GM21367 (cell line): ENCODE data around the gene FLVCR2.

Experiments used
- ATAC-seq: cut with Tn5 transposase; IDR thresholded peaks from one replicate; pipeline ENCODE4 v1.9.1; 2021; ENCODE audit not compliant: unreplicated experiment

FLVCR2 gene

DNA sequence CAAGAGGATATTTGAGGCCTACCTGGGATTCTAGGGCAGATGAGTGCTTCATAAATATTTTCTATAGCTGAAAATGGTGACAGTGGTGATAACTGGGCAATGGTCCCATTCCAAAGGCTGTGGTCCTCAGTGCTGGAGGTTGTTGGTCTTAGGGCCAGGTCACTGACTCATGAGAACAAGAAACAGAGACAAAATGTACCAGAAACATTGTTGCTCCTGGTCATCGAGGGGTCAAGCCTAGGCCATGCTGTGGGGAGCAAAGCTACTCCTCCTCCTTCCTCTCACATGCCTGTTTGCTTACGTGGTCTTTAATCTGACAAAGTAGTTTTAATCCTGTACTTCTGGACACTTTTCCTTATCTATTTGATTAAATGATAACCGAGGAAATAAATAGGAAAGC is 48.4 kb downstream of the FLVCR2 start:
- ATAC-seq = no peak

DNA sequence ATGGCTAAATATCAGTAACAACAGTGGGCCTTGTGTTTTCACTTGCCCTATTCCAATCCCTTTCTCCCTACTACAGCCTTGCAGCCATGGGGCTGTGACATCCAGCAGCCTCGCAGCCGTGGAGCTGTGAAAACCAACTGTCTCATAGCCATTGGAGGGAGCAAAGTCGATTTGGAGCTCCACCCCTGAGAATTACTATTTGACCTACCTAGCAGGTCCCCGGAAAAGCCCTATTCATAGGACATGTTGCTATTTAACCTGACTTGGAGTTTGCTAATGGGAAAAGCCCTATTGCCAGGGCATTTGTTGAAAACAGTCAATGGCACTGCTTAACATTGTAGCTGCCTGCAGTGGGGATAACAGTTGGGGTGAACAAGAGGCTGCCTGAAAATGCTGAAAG is 49.0 kb downstream of the FLVCR2 start:
- no peak for ATAC-seq

DNA sequence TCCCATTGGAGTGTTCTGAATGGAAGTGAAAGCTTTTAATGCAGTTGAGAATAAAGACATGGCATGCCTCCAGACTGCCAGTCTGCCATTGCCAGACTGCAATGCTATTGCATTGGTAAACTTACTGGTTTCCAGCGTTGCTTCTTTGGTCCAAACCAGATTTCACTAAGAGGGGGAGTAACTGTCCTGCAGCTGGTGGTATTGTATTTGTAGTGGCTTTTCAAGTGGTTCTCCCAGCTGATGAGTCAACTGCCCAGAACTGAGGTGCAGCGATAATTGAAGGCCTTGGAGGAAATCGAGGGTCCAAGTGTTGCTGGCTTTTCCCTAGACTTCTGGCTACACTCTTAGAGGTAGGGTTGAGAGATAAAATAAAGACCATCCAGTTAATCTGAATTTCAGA is 50.4 kb downstream of the FLVCR2 start:
- no peak for ATAC-seq

DNA sequence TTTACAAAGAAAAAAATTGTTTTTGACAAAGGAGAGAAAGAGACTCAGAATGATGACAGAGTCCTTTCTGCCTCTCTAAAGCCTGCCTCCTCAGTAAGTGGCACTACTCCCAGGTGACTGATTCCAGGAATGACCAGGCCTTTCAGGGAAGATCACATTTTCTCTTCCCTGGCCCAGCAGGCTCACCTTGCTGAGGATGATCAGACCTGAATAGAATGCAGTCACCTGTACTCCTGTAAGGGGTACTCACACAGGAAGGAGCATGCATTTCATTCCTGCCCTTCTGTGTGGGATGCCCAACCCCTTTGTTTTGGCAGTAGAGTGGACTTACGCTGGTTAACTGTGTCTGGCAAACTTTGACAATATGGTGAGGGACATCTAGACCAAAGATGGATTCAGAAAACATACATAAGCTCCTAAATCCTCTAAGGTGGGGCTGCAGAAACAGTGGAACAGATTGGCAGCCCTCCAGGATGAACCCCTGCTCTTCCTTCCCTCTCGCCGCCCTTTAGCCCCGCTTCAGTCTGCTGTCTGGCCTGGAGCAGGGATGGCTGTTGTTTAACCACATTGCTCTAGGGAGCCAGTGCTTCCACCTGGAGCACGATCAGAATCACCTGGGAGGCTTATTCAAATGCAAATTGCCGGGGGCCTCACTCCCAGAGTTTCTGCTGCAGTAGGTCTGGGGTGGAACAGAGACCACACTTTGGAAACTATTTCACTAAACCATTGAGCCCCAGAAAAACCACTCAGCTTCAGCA is 52.5 kb downstream of the FLVCR2 start:
- no peak for ATAC-seq

- ATAC-seq = no peak
Measured at GRCh38 chr14:75631453-75631831, 53.0 kb downstream of the FLVCR2 start.

DNA sequence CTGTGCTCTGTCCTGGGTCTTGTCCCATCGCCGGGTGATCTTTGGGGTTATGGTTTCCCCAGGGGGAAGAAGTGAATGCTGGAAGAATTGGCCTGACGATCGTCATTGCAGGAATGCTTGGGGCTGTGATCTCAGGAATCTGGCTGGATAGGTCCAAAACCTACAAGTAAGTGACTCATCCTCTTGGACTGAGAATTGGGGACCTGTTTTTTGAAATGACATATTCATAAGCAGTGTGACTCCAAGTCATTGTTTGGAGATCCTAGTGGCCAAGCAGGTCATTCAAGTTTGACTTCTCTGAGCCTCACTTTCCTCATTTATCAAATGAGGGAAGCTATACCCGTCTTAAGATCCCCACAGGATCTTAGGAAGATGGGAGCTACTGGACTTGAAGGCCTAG is 56.4 kb downstream of the FLVCR2 start:
- no peak for ATAC-seq

DNA sequence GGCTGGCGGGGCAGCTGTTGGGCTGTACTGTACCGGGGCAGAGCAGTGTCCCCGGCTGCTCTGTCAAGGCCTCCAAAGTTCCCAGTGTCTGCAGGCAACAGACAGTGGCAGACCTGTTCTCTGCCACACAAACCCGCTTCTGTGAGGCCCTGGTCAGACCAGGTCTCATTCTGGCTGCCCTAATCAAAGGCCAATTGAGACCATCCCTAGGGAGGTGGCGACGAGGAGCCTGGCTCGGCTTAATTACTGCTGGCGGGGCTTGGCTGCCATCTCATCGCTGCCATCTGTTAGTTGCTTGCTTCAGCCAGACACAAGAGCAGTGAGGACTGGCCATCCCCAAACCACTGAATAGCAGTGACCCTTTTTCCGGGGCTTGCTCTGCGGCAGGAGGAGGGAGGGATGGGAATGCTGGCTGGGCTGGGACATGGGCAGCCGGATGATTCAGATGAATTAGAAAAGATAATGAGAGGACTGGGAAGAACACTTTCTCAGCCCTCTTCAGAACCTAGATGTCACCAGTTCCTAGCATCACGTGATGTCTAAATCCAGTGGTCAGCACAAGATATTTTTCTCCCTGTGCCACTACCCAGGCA is 57.8 kb downstream of the FLVCR2 start:
- ATAC-seq = no peak

DNA sequence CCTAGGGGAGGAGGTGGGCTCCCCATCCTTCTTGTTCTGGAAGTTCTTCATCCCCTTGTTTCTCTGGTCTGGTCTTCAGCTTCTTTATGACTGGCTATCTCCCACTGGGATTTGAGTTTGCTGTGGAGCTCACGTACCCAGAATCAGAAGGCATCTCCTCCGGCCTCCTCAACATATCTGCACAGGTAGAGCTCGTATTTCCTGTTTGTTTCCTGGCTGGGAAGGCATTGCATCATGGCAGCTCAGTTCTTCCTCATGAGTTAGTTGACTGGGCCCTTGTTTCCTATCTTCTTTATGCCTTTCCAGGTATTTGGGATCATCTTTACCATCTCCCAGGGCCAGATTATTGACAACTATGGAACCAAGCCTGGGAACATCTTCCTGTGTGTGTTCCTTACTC is 62.5 kb downstream of the FLVCR2 start:
- no peak for ATAC-seq

DNA sequence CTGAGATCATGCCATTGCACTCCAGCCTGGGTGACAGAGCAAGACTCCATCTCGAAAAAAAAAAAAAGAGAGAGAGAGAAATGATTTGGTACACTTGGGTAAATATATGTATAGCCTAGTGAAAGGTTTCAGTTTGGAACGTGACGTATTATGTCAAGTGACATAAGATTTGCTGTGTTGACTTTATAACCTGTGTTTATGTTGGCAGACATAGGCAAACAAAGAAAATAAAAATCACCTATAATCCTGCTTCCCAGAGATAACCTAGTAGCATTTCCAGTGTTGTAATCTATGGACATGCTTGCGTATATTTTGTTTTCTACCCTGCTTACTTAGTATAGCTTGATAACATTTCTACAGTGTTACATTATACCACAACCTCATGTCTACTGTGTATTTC is 65.6 kb downstream of the FLVCR2 start:
- no peak for ATAC-seq

GRCh38 chr14:75645056-75645455 is 66.6 kb downstream of the FLVCR2 start:
- no peak for ATAC-seq

GRCh38 chr14:75646762-75647161 is 68.3 kb downstream of the FLVCR2 start:
- no peak for ATAC-seq

DNA sequence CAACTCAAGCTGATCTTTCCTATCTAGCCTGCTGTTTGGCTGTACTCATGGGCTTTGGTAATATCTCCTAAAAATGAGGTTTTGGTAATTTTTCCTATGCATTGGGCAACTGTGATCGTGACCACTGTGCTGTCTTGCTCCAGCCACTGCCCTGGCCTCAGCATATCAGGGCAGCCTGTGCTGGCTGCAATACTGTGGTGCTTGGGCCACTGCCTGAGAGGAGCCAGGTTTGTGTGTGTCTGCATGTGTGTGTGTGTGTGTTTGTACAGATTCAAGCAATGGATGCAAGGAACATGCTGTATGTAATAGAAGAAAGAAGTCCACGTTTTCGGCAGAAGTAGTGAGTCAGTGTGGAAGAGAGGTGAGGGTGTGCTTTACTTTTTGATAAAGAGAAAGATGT is 69.2 kb downstream of the FLVCR2 start:
- ATAC-seq = no peak

GRCh38 chr14:75648066-75648838 is 69.8 kb downstream of the FLVCR2 start:
- no peak for ATAC-seq

- no peak for ATAC-seq
Measured at GRCh38 chr14:75649337-75649736, 70.9 kb downstream of the FLVCR2 start.

- ATAC-seq = no peak
Measured at GRCh38 chr14:75649773-75650172, 71.4 kb downstream of the FLVCR2 start.

DNA sequence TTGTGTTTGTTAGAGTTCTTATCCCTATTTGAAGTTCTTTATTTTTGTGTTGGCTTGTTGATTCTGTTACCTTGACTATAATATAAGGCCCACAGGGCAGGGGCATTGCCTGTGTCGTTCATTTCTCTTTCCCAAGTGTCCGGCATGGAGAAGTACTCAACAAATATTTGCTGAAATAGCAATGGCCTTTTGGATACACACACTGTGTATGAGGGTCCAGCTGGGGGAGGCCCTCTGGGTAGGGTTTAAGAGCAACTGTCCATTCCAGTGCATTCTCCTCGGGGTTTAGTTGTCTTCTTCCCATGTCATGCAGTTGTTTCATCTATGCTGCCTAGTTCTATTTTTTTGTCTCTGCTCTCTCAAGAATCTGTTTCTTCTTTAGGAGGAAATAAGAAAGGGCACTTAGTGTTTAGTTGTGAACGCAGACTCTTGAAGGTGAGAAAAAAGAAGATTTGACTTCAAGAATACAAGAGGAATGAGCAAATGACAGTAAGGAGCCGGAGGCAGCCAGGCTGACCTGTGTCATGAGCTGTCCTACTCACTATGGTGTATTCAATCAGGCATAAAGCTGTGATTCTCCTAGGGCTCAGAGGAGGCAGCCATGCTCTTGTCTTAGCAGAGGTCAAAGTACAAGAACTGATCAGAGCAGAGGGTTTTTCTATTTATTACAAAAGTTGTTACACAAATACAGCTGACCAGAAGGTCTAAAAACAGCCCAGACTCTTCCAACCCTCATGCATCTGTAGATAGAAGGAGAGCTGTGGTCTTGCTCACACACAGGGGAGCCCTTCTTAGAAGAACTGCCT is 72.0 kb downstream of the FLVCR2 start:
- ATAC-seq = no peak

GRCh38 chr14:75653563-75653962 is 75.1 kb downstream of the FLVCR2 start:
- no peak for ATAC-seq

DNA sequence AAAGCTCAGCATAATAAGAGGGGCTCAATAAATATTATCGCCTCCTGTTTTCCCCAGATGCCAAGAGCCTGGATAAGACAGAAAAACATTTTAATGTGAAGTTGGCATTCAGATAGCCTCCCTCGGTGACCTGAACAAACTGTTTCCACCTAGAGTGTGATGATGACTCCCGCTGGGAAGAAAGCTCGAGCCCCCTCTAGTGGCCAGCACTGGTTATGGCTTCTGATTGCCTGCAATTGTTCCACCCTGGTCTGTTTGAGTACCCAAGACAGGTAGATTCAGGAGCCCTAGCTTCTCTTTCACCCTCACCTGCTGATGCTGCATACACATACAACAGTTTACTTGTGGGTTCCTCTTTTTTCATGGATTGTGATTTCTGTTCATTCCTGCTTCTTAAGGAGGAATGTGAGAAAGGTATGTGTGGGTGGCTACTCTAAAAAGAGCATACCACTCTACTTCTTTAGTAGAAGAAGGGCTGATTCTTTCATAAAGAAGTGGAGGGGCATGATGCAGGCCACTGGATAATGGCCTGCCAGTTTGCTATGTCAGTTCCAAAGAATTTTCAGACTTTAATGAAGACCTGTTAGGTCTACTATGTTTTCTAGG is 75.8 kb downstream of the FLVCR2 start:
- peak; percentile 65 for ATAC-seq

- ATAC-seq = no peak
Measured at GRCh38 chr14:75655235-75655634, 76.8 kb downstream of the FLVCR2 start.

DNA sequence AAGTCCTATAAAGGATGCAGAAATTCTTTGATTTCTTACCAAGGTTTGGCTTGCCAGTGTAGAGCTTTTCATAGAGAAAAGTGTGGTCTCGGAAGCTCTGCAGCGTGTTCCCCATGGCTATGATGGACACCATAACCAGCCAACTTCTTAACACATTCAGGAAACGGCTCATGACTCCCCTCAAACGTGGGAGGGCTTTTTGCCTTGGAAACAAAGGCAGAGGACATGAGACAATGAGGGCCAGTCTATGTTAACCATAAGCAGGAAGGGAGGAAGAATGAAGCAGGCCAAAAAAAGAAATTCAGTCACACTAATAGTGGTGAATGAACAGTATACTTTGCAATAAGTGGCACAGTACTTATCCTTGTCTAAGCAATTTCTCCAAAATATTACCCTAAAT is 78.9 kb downstream of the FLVCR2 start:
- ATAC-seq = no peak

DNA sequence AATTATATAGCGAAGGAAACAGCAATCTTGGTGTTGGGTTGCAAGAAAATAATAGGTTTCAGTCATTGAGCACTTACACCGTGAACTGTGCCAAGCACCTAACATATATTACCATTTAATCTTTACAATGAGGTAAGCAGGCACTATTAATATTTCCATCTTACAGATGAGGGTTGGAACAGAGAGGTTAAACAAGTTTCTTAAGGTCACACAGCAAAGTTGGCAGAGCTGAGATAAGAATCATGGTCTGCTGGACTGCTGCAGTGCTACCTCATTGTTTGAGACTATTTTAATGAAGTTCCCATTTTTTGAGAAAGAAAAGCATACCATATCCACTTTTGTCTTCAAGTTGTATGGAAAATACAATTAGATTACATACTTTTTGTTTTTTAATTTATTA is 80.5 kb downstream of the FLVCR2 start:
- ATAC-seq = no peak
